Cardiac fibroblast (primary cell): ENCODE data around the gene ABCC9.

ENCODE experiments used
- DNase-seq, 2 donors: peaks; one replicate each; pipeline versions ENCODE4 v3.0.0 to v3.0.0-alpha.2; 2010; ENCODE audit warnings: low read depth in 2 of 2
- H3K4me3 ChIP-seq, 2 donors: replicated peaks in 1 of 2; 1 replicate in 1 of 2; 2 replicates in 1 of 2; pipeline ENCODE4 v1.5.1; 2011; ENCODE audit warnings: low read depth in 2 of 2, low read length in 2 of 2, mild to moderate bottlenecking in 2 of 2, moderate library complexity in 1 of 2
- TF ChIP-seq, protein P1 (sequence below): IDR thresholded peaks from one replicate; pipeline ENCODE4 v1.5.1; 2011; ENCODE audit warnings: low read depth, mild to moderate bottlenecking, low read length, inconsistent platforms

ABCC9 gene

DNA sequence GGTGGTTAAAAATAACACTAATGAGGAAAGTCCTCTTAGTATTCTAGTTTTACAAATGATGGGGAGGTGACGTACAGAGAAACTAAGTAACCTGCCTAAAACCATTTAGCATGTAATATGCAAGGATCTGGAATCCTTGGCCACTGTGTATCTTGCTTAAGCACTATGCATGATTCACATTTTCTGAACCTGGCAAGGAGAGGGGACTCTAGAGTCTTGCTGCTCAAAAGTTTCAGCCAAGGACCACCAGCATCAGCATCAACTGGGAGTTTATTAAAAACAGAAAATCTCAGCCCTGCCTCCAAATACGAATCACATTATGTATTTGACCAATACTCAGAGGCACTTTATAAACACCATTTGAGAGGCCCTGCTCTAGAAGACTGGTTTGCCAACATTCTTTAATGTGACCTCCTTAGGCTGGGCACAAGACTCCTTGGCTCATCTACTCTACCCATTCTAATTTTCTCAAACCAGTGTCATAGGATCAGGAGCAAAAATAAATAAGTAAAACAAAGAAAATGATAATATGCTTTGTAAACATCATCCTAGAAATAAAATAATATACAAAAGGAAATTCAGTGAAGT lies 52.9 kb downstream of the ABCC9 start:
- TF ChIP-seq, protein P1, sequence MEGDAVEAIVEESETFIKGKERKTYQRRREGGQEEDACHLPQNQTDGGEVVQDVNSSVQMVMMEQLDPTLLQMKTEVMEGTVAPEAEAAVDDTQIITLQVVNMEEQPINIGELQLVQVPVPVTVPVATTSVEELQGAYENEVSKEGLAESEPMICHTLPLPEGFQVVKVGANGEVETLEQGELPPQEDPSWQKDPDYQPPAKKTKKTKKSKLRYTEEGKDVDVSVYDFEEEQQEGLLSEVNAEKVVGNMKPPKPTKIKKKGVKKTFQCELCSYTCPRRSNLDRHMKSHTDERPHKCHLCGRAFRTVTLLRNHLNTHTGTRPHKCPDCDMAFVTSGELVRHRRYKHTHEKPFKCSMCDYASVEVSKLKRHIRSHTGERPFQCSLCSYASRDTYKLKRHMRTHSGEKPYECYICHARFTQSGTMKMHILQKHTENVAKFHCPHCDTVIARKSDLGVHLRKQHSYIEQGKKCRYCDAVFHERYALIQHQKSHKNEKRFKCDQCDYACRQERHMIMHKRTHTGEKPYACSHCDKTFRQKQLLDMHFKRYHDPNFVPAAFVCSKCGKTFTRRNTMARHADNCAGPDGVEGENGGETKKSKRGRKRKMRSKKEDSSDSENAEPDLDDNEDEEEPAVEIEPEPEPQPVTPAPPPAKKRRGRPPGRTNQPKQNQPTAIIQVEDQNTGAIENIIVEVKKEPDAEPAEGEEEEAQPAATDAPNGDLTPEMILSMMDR: no peak

DNA sequence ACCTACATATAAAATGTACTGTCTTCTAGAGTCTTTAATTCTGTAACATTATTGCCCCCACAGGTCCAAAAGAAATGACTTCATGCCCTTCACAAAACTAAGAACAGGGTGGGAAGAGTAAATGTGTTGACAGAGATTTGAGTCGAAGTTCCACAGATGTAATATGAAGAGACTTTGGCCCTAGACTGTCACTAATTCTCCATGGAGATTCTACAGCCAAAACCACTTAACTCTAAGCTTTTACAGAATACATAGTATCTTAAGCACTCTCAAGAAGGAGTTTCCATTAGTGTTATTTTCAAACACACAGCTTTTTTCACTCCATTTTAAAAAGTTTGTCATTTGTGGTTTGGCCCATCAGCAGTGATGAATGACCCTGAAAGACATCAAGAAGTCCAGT lies 56.3 kb downstream of the ABCC9 start:
- DNase-seq: no peak

More for the DNA sequence above, 52.9 kb downstream of the ABCC9 start:
- no peak overlapping the region for H3K4me3 ChIP-seq
- DNase-seq: no peak

DNA sequence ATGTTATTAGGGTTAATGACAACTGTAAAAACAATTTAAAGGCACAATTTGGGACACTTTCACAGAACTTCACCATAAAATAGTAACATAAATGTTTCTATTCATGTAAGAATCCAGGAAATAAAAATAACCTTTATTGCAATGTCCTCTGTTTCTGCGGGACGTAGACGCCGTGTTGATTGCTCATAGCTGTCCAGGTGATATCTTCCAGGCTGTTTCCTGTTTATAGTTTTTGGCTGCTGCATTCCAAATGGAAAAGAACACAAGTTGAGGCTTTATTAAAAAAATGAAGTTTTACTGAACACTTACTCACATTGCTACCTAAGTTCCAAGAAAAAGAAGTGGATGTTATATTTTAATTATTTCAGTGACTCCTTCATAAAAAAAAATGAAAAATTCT lies 58.6 kb downstream of the ABCC9 start:
- TF ChIP-seq, protein P1: no peak
- H3K4me3 ChIP-seq: no peak overlapping the region
- DNase-seq: peak in 1 of 2 donors; percentile 13

More for the DNA sequence above, 56.3 kb downstream of the ABCC9 start:
- no peak overlapping the region for H3K4me3 ChIP-seq
- TF ChIP-seq, protein P1: no peak

DNA sequence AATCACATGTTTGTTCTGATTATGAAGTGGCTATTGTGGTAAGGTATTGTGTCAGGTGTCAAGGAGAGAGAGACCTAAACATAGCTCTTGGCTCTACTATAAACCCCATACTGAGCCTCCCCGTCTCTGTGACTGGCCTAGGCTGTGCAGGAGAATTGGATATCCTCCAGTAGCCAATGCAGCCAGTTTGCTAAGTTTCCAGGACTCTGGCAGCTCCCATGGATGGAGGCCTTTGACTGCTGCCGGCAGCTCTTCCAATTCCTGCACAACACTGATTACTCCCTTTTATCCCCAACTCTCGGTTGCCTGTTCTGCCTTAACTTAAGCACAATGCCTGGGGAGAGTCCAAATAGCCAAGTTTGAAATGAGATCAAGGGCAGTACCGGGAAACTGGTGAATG lies 59.3 kb downstream of the ABCC9 start:
- H3K4me3 ChIP-seq: no peak overlapping the region
- TF ChIP-seq, protein P1: no peak
- peak in 1 of 2 donors; percentile 3 for DNase-seq

DNA sequence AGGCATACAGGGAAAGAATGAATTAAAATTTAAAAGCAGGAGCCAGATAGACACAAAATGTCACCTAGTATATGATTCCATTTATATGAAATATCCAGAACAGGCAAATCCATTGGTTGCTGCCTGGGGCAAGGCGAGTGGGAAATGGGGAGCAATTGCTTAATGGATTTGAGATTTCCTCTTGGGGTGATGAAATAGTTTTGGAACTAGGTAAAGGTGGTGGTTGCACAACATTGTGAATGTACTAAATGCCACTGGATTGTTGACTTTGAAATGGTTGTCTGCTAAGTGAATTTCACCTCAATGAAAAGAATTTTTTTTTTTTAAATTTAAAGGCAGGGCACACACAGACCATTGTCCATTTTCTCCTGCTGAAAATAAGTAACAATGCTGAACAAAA lies 61.9 kb downstream of the ABCC9 start:
- DNase-seq: peak in 1 of 2 donors; percentile 11
- TF ChIP-seq, protein P1: no peak
- H3K4me3 ChIP-seq: no peak overlapping the region

DNA sequence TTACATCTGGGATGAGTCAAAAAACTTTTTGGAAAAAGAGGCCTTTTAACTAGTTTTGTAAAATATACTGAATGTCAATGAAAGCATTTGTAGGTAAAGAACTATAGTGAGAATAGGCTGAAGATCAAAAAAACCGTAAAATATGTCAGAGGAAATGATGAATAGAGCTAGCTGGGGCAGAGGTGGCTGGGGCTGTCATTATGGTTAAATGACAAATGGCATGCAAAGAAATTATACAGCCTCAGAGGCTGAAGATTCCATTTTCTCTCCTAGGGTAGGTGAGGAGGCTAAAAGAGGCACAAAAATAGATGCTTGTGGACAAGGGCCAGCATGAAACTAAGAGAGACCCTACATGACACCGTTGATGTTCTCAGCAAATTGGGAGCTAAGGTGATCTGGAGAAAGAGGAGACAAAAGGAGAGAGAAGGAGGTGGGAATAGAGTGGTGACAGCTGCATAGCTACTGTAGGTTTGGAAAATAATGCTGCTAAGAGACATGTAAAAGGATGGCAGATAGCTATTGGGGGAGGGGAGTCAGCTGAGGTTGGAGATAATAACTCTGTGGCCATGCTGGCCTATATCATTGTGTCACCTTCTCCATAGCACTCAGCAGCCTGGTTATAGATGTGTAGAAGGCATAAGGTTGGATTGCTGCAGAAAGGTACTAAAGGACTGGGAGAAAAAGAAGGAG lies 63.8 kb downstream of the ABCC9 start:
- no peak for DNase-seq
- TF ChIP-seq, protein P1: no peak
- no peak overlapping the region for H3K4me3 ChIP-seq
